ENCODE data around the gene NFKBIA.

NFKBIA gene

DNA sequence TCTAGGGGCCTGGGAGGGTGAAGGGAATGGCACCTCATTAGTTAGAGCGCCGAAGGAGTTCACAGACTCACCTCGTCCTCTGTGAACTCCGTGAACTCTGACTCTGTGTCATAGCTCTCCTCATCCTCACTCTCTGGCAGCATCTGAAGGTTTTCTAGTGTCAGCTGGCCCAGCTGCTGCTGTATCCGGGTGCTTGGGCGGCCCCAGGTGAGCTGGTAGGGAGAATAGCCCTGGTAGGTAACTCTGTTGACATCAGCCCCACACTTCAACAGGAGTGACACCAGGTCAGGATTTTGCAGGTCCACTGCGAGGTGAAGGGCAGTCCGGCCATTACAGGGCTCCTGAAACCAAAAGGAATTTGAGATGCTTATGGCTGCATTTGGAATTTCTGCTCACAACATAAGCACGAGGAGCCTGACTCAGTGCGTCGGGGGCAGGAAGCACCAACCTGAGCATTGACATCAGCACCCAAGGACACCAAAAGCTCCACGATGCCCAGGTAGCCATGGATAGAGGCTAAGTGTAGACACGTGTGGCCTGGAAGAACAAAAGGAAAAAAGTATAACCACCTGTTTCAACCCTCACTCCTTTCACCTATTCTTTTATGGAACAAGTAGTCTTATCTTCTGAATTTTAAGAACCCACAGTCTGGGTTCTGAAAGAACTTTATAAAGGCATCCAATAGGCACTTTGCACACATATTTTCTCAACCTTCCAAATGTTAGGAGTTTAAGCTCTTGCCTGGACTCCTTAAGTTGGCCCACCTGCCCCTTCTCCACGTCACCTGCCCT lies 2.0 kb downstream of the NFKBIA start:
- Histone ChIP-seq H3K9me3 (replicated peaks in 1 of 2; ENCODE audit: control insufficient read depth in 2 of 2, insufficient read depth in 1 of 2, low read depth in 1 of 2, low read length in 2 of 2) (no peaks in the 10 kb centered on the region), H3K27ac (replicated peaks; ENCODE audit: low read length) (no peak overlapping the region), H3K23ac (ENCODE audit: low read depth, low read length, poor library complexity) (peak overlapping the region; percentile 35), H3K79me1 (ENCODE audit: low read depth, low read length) (peaks cover 2% of the 10 kb centered on the region), H2BK15ac (ENCODE audit: low read length) (no peak overlapping the region), H3K4ac (ENCODE audit: low read length) (no peak overlapping the region), H2AK5ac (ENCODE audit: low read depth, low read length) (peak overlapping the region; percentile 36), H2BK120ac (ENCODE audit: low read depth, low read length) (no peak overlapping the region), H3K9ac (ENCODE audit: low read depth, low read length, poor library complexity) (no peak overlapping the region), H3K4me3 (ENCODE audit: low read length in 2 of 2) (peak overlapping the region in 1 of 2 donors; percentile 11), H2BK12ac (ENCODE audit: low read length) (no peak overlapping the region), H3K27me3 (ENCODE audit: control insufficient read depth in 3 of 3, insufficient read depth in 3 of 3, low read depth in 1 of 3, low read length in 3 of 3) (no peaks in the 10 kb centered on the region), H3K4me1 (ENCODE audit: control insufficient read depth in 2 of 2, insufficient read depth in 1 of 2, low read depth in 1 of 2, low read length in 2 of 2) (peaks cover 10 to 16% of the 10 kb centered on the region in 2 donors), H3K4me2 (ENCODE audit: insufficient read depth, low read length, poor library complexity, severe bottlenecking) (no peak overlapping the region), H2AFZ (ENCODE audit: low read length) (no peak overlapping the region), H3K18ac (ENCODE audit: low read length) (no peak overlapping the region), H3K36me3 (replicated peaks in 1 of 2; ENCODE audit: control insufficient read depth in 2 of 2, insufficient read depth in 2 of 2, low read length in 2 of 2) (peaks cover 19 to 38% of the 10 kb centered on the region in 2 donors), H3K14ac (ENCODE audit: low read length) (no peak overlapping the region), H4K91ac (ENCODE audit: low read depth, low read length, poor library complexity) (no peak overlapping the region), H2BK5ac (ENCODE audit: low read length) (no peak overlapping the region), H4K8ac (ENCODE audit: low read depth, low read length) (no peak overlapping the region)
- WGBS, 2 donors (ENCODE audit: extremely low coverage in 2 of 2, insufficient read length in 2 of 2, insufficient replicate concordance in 1 of 2): no CpG with 5 or more reads among the region's 14 CpGs
- DNase-seq (ENCODE audit: low spot score): no peak

DNA sequence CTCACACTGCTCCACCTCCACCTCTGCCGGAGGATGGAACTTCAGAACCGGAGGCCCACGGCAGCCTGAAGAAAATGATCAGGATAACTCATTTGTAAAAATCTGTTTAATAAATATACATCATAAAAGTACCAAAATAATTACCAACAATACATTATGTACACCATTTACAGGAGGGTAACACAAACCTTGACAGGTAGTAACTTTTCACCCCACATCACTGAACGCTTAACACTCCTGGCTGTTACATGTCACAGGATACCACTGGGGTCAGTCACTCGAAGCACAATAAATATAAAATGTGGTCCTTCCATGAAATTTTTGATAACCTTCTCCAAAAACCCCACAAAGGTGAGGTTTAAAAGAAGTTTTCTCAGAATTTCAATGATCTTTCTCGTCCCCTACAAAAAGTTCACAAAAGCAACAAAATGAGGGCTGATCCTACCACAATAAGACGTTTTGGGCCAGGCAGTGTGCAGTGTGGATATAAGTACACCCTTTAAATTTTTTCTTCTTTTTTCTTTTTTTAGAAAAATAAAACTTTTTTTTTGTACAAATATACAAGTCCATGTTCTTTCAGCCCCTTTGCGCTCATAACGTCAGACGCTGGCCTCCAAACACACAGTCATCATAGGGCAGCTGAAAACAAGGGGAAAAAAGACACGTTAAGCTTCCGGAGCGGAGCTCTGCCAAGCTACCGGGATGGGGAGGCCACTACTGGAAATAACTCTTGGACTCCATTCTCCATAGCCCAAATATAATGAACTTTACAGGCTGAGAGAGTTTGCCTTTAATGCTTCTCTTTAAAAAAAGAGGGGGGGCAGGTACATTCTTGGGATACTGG lies 2.9 kb downstream of the NFKBIA start:
- no peak overlapping the region for H3K4me2 ChIP-seq (ENCODE audit: insufficient read depth, low read length, poor library complexity, severe bottlenecking)
- no peak overlapping the region for H2BK5ac ChIP-seq (ENCODE audit: low read length)
- H3K79me1 ChIP-seq (ENCODE audit: low read depth, low read length): peaks cover 2% of the 10 kb centered on the region
- no peak overlapping the region for H2AK5ac ChIP-seq (ENCODE audit: low read depth, low read length)
- H3K9ac ChIP-seq (ENCODE audit: low read depth, low read length, poor library complexity): no peak overlapping the region
- no peak overlapping the region for H4K91ac ChIP-seq (ENCODE audit: low read depth, low read length, poor library complexity)
- DNase-seq (ENCODE audit: low spot score): no peak
- H3K36me3 ChIP-seq (replicated peaks in 1 of 2; ENCODE audit: control insufficient read depth in 2 of 2, insufficient read depth in 2 of 2, low read length in 2 of 2): peaks cover 19 to 38% of the 10 kb centered on the region in 2 donors
- H2AFZ ChIP-seq (ENCODE audit: low read length): no peak overlapping the region
- no peaks in the 10 kb centered on the region for H3K27me3 ChIP-seq (ENCODE audit: control insufficient read depth in 3 of 3, insufficient read depth in 3 of 3, low read depth in 1 of 3, low read length in 3 of 3)
- WGBS, 2 donors (ENCODE audit: extremely low coverage in 2 of 2, insufficient read length in 2 of 2, insufficient replicate concordance in 1 of 2): no CpG with 5 or more reads among the region's 14 CpGs
- H3K4me3 ChIP-seq (ENCODE audit: low read length in 2 of 2): no peak overlapping the region
- no peak overlapping the region for H2BK15ac ChIP-seq (ENCODE audit: low read length)
- H3K23ac ChIP-seq (ENCODE audit: low read depth, low read length, poor library complexity): no peak overlapping the region
- H3K4me1 ChIP-seq (ENCODE audit: control insufficient read depth in 2 of 2, insufficient read depth in 1 of 2, low read depth in 1 of 2, low read length in 2 of 2): peaks cover 12 to 17% of the 10 kb centered on the region in 2 donors
- no peaks in the 10 kb centered on the region for H3K9me3 ChIP-seq (replicated peaks in 1 of 2; ENCODE audit: control insufficient read depth in 2 of 2, insufficient read depth in 1 of 2, low read depth in 1 of 2, low read length in 2 of 2)
- no peak overlapping the region for H3K4ac ChIP-seq (ENCODE audit: low read length)
- no peak overlapping the region for H3K18ac ChIP-seq (ENCODE audit: low read length)
- no peak overlapping the region for H2BK12ac ChIP-seq (ENCODE audit: low read length)
- H3K27ac ChIP-seq (replicated peaks; ENCODE audit: low read length): no peak overlapping the region
- H4K8ac ChIP-seq (ENCODE audit: low read depth, low read length): no peak overlapping the region
- no peak overlapping the region for H3K14ac ChIP-seq (ENCODE audit: low read length)
- H2BK120ac ChIP-seq (ENCODE audit: low read depth, low read length): no peak overlapping the region

GRCh38 chr14:35400648-35401421 lies 3.7 kb downstream of the NFKBIA start:
- no peaks in the 10 kb centered on the region for H3K27me3 ChIP-seq (ENCODE audit: control insufficient read depth in 3 of 3, insufficient read depth in 3 of 3, low read depth in 1 of 3, low read length in 3 of 3)
- no peak overlapping the region for H2BK12ac ChIP-seq (ENCODE audit: low read length)
- H3K23ac ChIP-seq (ENCODE audit: low read depth, low read length, poor library complexity): no peak overlapping the region
- H4K8ac ChIP-seq (ENCODE audit: low read depth, low read length): no peak overlapping the region
- no peak overlapping the region for H3K14ac ChIP-seq (ENCODE audit: low read length)
- no CpG with 5 or more reads among the region's 10 CpGs for WGBS, 2 donors (ENCODE audit: extremely low coverage in 2 of 2, insufficient read length in 2 of 2, insufficient replicate concordance in 1 of 2)
- H3K4me1 ChIP-seq (ENCODE audit: control insufficient read depth in 2 of 2, insufficient read depth in 1 of 2, low read depth in 1 of 2, low read length in 2 of 2): peaks cover 12 to 17% of the 10 kb centered on the region in 2 donors
- no peak overlapping the region for H2BK5ac ChIP-seq (ENCODE audit: low read length)
- DNase-seq (ENCODE audit: low spot score): no peak
- H3K4me3 ChIP-seq (ENCODE audit: low read length in 2 of 2): no peak overlapping the region
- no peak overlapping the region for H3K4ac ChIP-seq (ENCODE audit: low read length)
- H3K9ac ChIP-seq (ENCODE audit: low read depth, low read length, poor library complexity): no peak overlapping the region
- peaks cover 19 to 38% of the 10 kb centered on the region in 2 donors for H3K36me3 ChIP-seq (replicated peaks in 1 of 2; ENCODE audit: control insufficient read depth in 2 of 2, insufficient read depth in 2 of 2, low read length in 2 of 2)
- no peak overlapping the region for H3K27ac ChIP-seq (replicated peaks; ENCODE audit: low read length)
- no peak overlapping the region for H2AK5ac ChIP-seq (ENCODE audit: low read depth, low read length)
- no peak overlapping the region for H2BK15ac ChIP-seq (ENCODE audit: low read length)
- H4K91ac ChIP-seq (ENCODE audit: low read depth, low read length, poor library complexity): no peak overlapping the region
- no peak overlapping the region for H2BK120ac ChIP-seq (ENCODE audit: low read depth, low read length)
- no peaks in the 10 kb centered on the region for H3K9me3 ChIP-seq (replicated peaks in 1 of 2; ENCODE audit: control insufficient read depth in 2 of 2, insufficient read depth in 1 of 2, low read depth in 1 of 2, low read length in 2 of 2)
- H3K18ac ChIP-seq (ENCODE audit: low read length): no peak overlapping the region
- no peak overlapping the region for H3K4me2 ChIP-seq (ENCODE audit: insufficient read depth, low read length, poor library complexity, severe bottlenecking)
- H2AFZ ChIP-seq (ENCODE audit: low read length): no peak overlapping the region
- peaks cover 2% of the 10 kb centered on the region for H3K79me1 ChIP-seq (ENCODE audit: low read depth, low read length)
